ENCODE results near the gene UBC.

UBC gene

GRCh38 chr12:124947561-124948398, 33.3 kb upstream of the UBC start:
- CTCF ChIA-PET: no interaction called here
- H3K4me3 ChIP-seq (ENCODE audit: low read depth, low read length): no peak overlapping the region
- TF ChIP-seq CTCF (IDR thresholded peaks at IDR 0.05; ENCODE audit: insufficient read depth, low read length, missing control alignments): no peak
- POLR2A ChIA-PET: no interaction called here
- no peak for DNase-seq (ENCODE audit: low read depth, low spot score)

- no peak overlapping the region for H3K4me3 ChIP-seq (ENCODE audit: low read depth, low read length)
- ChIA-PET CTCF (no interaction called here), POLR2A (no interaction called here)
- no peak for DNase-seq (ENCODE audit: low read depth, low spot score)
- TF ChIP-seq CTCF (IDR thresholded peaks at IDR 0.05; ENCODE audit: insufficient read depth, low read length, missing control alignments): no peak
Observed at GRCh38 chr12:124947013-124947412, 32.6 kb upstream of the UBC start.

GRCh38 chr12:124946447-124946793, 32.0 kb upstream of the UBC start:
- POLR2A ChIA-PET: no interaction called here
- DNase-seq (ENCODE audit: low read depth, low spot score): no peak
- CTCF ChIA-PET: no interaction called here
- H3K4me3 ChIP-seq (ENCODE audit: low read depth, low read length): no peak overlapping the region
- no peak for TF ChIP-seq CTCF (IDR thresholded peaks at IDR 0.05; ENCODE audit: insufficient read depth, low read length, missing control alignments)

- ChIA-PET CTCF (interaction anchor here (0.7 to 8.4 kb wide), 26 partner anchors 9 to 143 kb away, joined by 3 to 127 read pairs (median 7); no protein-coding TSS in a partner anchor), POLR2A (interaction anchor here (0.9 to 4.5 kb wide), 5 partner anchors 24 to 37 kb away, joined by 4 to 52 read pairs (median 9); partner anchors contain the start of gene UBC)
- DNase-seq (ENCODE audit: low read depth, low spot score): no peak
Observed at GRCh38 chr12:124941170-124941527, 26.7 kb upstream of the UBC start.

GRCh38 chr12:124940393-124941169, 26.1 kb upstream of the UBC start:
- peak; percentile 91 for TF ChIP-seq CTCF (IDR thresholded peaks at IDR 0.05; ENCODE audit: insufficient read depth, low read length, missing control alignments)
- no peak for DNase-seq (ENCODE audit: low read depth, low spot score)
- peak overlapping the region; percentile 45 for H3K4me3 ChIP-seq (ENCODE audit: low read depth, low read length)
- POLR2A ChIA-PET: interaction anchor here (0.8 to 4.5 kb wide), 9 partner anchors 13 to 36 kb away, joined by 4 to 52 read pairs (median 5); partner anchors contain the start of gene UBC
- CTCF ChIA-PET: interaction anchor here (0.7 to 8.4 kb wide), 32 partner anchors 9 to 169 kb away, joined by 3 to 127 read pairs (median 5); no protein-coding TSS in a partner anchor

More at GRCh38 chr12:124941170-124941527, 26.7 kb upstream of the UBC start:
- H3K4me3 ChIP-seq (ENCODE audit: low read depth, low read length): peak overlapping the region; percentile 45
- TF ChIP-seq CTCF (IDR thresholded peaks at IDR 0.05; ENCODE audit: insufficient read depth, low read length, missing control alignments): no peak

- ChIA-PET CTCF (interaction anchor here (0.7 to 8.4 kb wide), 29 partner anchors 8 to 168 kb away, joined by 3 to 127 read pairs (median 5); partner anchors contain the start of gene DHX37), POLR2A (interaction anchor here (0.7 to 4.5 kb wide), 9 partner anchors 12 to 33 kb away, joined by 3 to 52 read pairs (median 5); partner anchors contain the start of gene UBC)
- DNase-seq (ENCODE audit: low read depth, low spot score): no peak
- no peak for TF ChIP-seq CTCF (IDR thresholded peaks at IDR 0.05; ENCODE audit: insufficient read depth, low read length, missing control alignments)
- H3K4me3 ChIP-seq (ENCODE audit: low read depth, low read length): peak overlapping the region; percentile 45
Observed at GRCh38 chr12:124940143-124940392, 25.6 kb upstream of the UBC start.
